ENCODE data around the gene TMEM143.

- TF ChIP-seq CTCF (IDR thresholded peaks at IDR 0.05) (no peak), POLR2A (IDR thresholded peaks at IDR 0.05) (no peak)
These were observed 30.8 kb upstream of the TMEM143 start for GRCh38 chr19:48394331-48395169.

Measured in body of pancreas (tissue), 4 donors.